HG03060 (cell line): Measurements from ENCODE around the gene RASSF3.
A peak's percentile ranks its signal among the peaks of the same experiment; 100 is the strongest.
"Not testable (repeated sequence)": the region's sequence is repeated elsewhere in the genome, so short reads cannot be mapped to it uniquely, and the experiment has no call there.

Experiments used
- ATAC-seq: cut with Tn5 transposase; IDR thresholded peaks from one replicate; pipeline ENCODE4 v1.9.1; 2021; ENCODE audit warnings: low read depth, moderate number of reproducible peaks; ENCODE audit not compliant: unreplicated experiment

The RASSF3 gene

GRCh38 chr12:64631197-64631596 is 20.9 kb downstream of the RASSF3 start:
- no peak for ATAC-seq

DNA sequence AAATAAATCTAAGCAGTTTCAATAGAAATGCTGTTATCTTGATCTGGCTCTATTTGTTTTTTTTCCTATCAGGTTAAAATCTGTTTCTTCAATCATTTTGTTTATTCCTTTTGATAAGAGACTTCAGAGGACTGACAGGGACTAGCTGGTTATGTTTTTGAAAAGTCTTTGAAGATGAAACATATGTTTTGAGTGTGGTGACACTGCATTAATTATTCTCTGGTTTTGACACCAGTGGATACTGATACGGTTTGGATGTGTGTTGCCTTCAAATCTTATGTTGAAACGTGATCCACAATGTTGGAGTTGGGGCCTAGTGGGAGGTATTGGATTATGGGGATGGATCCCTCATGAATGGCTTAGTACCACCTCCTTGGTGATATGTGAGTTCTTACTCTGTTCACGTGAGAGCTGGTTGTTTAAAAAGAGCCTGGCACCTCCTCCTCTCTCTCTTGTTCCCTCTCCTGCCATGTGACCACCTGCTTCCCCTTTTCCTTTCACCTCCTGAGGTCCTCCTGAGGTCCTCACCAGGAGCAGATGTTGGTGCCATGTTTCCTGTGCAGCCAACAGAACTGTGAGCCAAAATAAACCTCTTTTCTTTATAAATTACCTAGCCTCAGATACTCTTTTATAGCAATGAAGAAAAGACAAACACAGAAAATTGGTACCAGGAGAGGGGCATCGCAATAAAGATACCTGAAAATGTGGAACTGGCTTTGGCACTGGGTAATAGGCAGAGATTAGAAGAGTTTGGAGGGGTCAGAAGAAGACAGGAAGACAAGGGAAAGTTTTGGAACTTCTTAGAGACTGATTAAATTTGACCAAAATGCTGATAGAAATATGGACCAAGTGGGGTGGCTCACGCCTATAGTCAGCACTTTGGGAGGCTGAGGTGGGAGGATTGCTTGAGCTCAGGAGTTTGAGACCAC is 23.0 kb downstream of the RASSF3 start:
- no peak for ATAC-seq

- peak; percentile 63 for ATAC-seq
These were observed 23.6 kb downstream of the RASSF3 start for GRCh38 chr12:64633940-64634337.

DNA sequence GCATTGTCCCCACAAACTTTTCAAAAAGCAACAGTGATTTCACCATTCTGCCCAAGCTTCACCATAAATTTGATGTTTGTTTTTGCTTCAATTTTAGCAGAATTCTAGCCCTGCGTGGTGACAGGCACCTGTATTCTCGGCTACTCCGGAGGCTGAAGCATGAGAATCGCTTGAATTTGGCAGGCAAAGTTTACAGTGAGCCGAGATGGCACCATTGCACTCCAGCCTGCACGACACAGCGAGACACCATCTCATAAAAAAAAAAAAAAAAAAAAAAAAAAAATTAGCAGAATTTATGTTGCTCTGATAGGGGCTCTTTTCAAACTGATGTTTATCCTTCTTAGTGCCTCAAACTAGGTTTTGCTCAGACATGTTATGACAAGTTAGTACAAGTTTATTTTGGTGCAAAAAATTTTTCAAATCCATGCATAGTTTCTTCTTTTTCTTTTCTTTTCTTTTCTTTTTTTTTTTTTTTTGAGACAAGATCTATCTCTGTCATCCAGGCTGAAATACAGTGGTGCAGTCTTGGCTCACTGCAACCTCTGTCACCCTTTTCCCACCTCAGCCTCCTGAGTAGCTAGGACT is 24.3 kb downstream of the RASSF3 start:
- ATAC-seq: no peak

DNA sequence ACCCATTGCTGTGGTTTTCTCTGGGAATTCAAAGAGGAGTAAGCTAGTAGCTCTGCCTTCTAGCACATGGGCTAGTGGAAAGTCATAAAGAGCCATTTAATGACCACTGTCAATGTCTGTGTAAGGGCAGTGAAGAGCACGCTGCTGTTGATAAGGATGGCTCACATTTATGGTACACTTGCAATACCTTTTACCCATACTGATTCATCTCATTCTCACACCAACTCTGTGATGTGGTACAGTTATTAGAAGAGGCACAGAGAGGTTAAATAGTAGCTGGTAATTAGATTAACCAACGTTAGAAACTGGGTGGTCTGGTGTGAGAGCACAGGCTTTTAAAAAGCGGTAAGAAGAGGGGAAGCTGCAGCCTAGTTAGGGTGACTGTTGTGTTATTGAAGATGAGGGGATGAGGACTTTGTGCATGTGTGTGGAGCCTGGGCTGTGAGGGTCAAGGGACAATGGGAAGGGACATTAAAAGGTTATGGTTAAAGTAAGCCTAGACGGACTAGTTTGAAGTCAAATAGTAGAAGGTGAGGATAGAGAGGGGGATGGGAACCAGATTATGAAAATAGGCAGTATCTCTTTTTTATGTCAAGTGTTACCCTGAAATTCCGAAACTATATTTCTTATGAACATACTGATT is 25.2 kb downstream of the RASSF3 start:
- ATAC-seq: no peak

DNA sequence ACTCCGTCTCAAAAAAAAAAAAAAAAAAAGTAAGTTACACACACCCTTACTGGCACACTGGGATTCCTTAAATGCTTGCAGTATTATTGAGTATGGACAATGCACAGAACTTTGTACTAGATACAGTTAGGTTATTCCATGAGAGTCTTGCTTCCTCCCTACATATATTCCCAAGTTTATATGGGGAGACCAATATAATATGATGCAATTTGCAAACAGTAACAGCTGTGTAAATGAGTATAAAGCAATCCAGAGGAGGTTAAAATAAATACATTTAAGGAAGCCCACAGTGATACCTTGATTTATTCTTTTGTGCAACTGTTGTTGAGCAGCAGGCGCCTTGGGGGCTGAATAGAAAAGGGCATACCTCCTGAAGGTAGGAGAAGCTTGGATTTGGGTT is 26.6 kb downstream of the RASSF3 start:
- no peak for ATAC-seq

- ATAC-seq: no peak
These were observed 29.2 kb downstream of the RASSF3 start for GRCh38 chr12:64639466-64639865.

DNA sequence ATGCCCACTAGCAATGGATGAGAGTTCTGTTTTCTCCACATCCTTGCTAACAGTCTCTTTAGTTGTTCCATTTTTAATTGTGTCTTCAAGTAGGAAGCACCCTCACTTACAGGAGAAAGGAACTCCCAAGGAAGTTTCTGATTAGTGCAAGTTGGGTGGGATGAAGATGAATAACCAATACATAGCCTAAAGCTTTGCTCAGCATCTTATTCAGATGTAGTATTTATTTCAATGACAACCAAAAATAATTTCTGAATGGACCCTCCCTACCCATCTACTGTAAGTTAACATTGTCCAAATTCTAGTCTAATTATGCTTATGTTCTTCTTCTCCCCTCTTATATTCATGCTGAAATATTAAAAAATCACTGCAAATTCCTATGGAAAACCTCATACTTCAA is 36.0 kb downstream of the RASSF3 start:
- ATAC-seq: no peak

GRCh38 chr12:64649487-64649886 is 39.2 kb downstream of the RASSF3 start:
- no peak for ATAC-seq

- no peak for ATAC-seq
These were observed 40.5 kb downstream of the RASSF3 start for GRCh38 chr12:64650762-64651161.

DNA sequence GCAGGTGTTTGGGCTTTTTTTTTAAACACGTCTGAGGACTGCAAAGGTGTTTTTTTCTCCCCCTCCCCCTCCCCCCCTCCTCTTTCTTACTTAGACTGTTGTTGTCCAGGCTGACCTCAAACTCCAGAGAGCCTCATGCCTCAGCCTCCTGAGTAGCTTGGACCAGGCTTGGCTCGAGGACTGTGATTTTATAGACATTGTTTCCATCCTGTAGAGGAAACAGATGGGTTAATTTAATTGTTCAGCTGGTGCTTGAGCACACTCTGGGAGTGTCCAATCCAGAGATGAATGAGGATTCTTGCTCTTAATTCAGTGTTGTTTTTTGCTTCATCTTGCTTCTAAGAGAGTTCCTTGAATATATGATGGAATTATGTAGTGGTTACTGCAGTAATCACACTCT is 42.1 kb downstream of the RASSF3 start:
- ATAC-seq: no peak

- no peak for ATAC-seq
These were observed 42.8 kb downstream of the RASSF3 start for GRCh38 chr12:64653123-64653522.

DNA sequence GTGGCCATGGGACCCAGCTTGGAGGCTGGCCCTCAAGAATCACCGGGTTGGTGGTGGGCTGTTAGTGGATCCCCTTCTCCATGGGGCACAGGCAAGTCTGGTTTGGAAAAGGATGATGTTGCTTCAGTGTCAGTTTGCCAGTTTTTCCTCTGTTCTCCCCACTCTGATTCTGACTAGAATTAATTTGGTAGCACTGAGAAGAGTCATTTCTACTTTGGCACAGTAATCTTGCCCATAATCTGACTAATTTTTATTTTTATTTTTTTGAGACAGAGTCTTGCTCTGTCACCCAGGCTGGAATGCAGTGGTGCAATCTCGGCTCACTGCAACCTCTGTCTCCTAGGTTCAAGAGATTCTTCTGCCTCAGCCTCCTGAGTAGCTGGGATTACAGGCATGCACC is 43.6 kb downstream of the RASSF3 start:
- ATAC-seq: not testable (repeated sequence)

GRCh38 chr12:64655141-64655540 is 44.8 kb downstream of the RASSF3 start:
- ATAC-seq: no peak

- no peak for ATAC-seq
These were observed 46.1 kb downstream of the RASSF3 start for GRCh38 chr12:64656429-64656828.

DNA sequence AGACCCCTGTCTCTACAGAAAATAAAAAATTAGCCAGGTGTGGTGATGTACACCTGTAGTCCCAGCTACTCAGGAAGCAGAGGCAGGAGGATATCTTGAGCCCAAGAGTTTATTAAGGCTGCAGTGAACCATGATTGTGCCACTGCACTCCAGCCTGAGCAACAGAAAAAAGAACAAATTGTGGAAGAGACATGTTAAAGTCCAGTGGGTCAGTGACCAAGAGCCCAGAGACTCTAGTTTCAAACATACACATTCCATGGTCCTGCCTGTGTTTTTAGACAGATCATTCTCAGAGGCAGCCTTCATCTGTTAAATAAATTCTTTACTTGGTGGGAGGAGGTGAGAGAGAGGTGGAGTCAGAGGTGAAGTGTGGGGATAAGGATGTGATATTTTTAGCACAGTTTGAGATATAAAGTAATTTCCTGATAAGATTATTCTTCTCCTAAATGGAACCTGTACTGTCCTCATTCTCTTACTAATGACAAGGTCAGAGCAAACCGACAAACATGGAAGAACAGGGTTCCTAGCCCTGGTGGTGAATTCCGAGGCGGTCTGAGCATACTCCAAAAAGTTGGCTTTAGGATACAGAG is 48.7 kb downstream of the RASSF3 start:
- no peak for ATAC-seq

GRCh38 chr12:64660237-64661018 is 50.1 kb downstream of the RASSF3 start:
- ATAC-seq: peak; percentile 43

DNA sequence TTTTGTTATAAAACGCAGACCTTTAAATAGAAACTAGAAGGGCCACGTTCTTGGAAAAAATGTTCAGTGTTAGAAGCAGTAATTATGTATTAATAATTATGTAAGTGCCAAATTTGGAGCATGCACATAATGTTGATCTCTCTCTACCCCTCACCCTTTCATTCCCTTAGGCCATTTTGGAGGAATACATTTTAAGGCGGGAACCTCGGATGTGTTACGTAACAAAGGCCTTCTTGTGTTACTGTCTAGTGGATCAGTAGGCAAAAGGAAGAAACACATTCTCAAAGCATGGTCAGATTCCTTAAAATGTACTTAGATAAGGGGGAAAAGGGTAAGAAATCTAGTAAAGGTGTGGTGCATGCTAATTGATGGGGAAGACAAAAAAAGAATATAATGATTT is 52.7 kb downstream of the RASSF3 start:
- no peak for ATAC-seq

- peak; percentile 38 for ATAC-seq
These were observed 55.2 kb downstream of the RASSF3 start for GRCh38 chr12:64665514-64665913.
